Esophagus squamous epithelium (tissue), 5 donors: ENCODE data around the gene OR2C3. TPM values are rescaled to one million over a fixed set of nuclear protein-coding genes. Genes with fewer than 3 reads are reported as not detected.

Source experiments
- DNase-seq: peaks from one replicate; lab custom pipeline; 2025; lab: John Stamatoyannopoulos, UW
- H3K27ac ChIP-seq, 4 donors: fragments of 200-600 bp; sonication (generic); one replicate each; pipeline ENCODE4 v1.5.1; 2016 to 2019; ENCODE audit warnings: mild to moderate bottlenecking in 1 of 4
- H3K27me3 ChIP-seq, 4 donors: fragments of 200-600 bp; sonication (generic); 1 replicate in 3 of 4; 2 replicates in 1 of 4; pipeline versions ENCODE4 v1.5.1 to v1.6.0; 2017 to 2021; ENCODE audit warnings: antibody characterized with exemption in 1 of 4
- H3K36me3 ChIP-seq, 3 donors: fragments of 200-600 bp; sonication (generic); one replicate each; pipeline ENCODE4 v1.5.1; 2016 to 2019
- H3K4me1 ChIP-seq, 3 donors: fragments of 200-600 bp; sonication (generic); one replicate each; pipeline ENCODE4 v1.5.1; 2017 to 2019
- H3K4me3 ChIP-seq, 4 donors: fragments of 200-600 bp; sonication (generic); 1 replicate in 3 of 4; 2 replicates in 1 of 4; pipeline ENCODE4 v1.5.1; 2016 to 2019; ENCODE audit warnings: mild to moderate bottlenecking in 2 of 4, moderate library complexity in 1 of 4
- H3K9me3 ChIP-seq, 3 donors: fragments of 200-600 bp; sonication (generic); one replicate each; pipeline ENCODE4 v1.5.1; 2016 to 2019
- POLR2A ChIP-seq, 4 donors: fragments of 450-650 bp; IDR thresholded peaks; one replicate each; pipeline ENCODE4 v1.6.1; 2017; ENCODE audit warnings: antibody characterized with exemption in 4 of 4, mild to moderate bottlenecking in 4 of 4, moderate library complexity in 3 of 4
- whole genome bisulfite sequencing, 2 donors: methylation state at CpG; one replicate each; pipeline ENCODE4 v1.1.5; 2018; 5-methylcytosine and 5-hydroxymethylcytosine counted together
- intact Hi-C: fragments of 100-400 bp; cut with DNase I; formaldehyde crosslinking; loops from one replicate; pipeline ENCODE4 v1.15.0; 2022
- total RNA-seq, 4 donors: library from RNA; depleted of rRNA; stranded (reverse); fragments of >200 nt; gene quantifications; one replicate each; pipeline ENCODE4 v1.1.0, GENCODE V29; 2016
- TF ChIP-seq, protein P1 (sequence below), 6 experiments: fragments of 450-650 bp in 4 of 6; fragments of 200-600 bp in 2 of 6; sonication (generic) in 2 of 6; IDR thresholded peaks; one replicate each; pipeline ENCODE4 v1.5.1; 2016 to 2019; ENCODE audit warnings: antibody characterized with exemption in 6 of 6, mild to moderate bottlenecking in 4 of 6, moderate library complexity in 4 of 6
- donor health status: DM: yes; HTN: yes; CAD: no.

Gene OR2C3
- total RNA-seq, 4 donors from 2014 or later, result not detected

DNA sequence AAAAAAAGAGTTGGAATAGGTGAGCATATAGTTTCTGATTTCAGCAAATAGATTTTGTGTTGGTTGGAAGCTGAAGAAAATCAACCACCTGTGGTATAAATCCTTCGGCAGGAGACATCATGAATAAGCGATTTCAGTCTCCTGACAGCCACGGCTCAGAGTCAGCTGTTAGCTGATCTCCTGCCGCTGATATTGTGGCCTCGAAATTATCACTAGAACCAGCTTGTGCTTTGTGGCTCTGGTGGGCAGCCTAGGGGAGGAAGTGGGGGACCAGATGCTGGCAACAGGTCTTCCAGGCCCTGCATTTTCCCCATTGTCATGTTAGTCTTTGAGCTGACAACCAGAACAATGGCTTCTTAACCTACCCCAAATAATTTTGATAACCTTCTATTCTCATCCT lies 11.9 kb upstream of the OR2C3 start:
- Histone ChIP-seq H3K27ac (no peak overlapping the region), H3K4me1 (no peaks in the 10 kb centered on the region), H3K27me3 (no peaks in the 10 kb centered on the region), H3K9me3 (no peaks in the 10 kb centered on the region), H3K36me3 (no peaks in the 10 kb centered on the region), H3K4me3 (no peak overlapping the region)
- intact Hi-C loops, result no loop called here
- WGBS, 2 donors, result 63 to 66% methylated on average over 5 of the region's 5 CpGs
- TF ChIP-seq, protein P1, sequence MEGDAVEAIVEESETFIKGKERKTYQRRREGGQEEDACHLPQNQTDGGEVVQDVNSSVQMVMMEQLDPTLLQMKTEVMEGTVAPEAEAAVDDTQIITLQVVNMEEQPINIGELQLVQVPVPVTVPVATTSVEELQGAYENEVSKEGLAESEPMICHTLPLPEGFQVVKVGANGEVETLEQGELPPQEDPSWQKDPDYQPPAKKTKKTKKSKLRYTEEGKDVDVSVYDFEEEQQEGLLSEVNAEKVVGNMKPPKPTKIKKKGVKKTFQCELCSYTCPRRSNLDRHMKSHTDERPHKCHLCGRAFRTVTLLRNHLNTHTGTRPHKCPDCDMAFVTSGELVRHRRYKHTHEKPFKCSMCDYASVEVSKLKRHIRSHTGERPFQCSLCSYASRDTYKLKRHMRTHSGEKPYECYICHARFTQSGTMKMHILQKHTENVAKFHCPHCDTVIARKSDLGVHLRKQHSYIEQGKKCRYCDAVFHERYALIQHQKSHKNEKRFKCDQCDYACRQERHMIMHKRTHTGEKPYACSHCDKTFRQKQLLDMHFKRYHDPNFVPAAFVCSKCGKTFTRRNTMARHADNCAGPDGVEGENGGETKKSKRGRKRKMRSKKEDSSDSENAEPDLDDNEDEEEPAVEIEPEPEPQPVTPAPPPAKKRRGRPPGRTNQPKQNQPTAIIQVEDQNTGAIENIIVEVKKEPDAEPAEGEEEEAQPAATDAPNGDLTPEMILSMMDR (IDR thresholded peaks at IDR 0.05), result no peak
- TF ChIP-seq POLR2A (IDR thresholded peaks at IDR 0.05), result no peak
- no peak for DNase-seq

DNA sequence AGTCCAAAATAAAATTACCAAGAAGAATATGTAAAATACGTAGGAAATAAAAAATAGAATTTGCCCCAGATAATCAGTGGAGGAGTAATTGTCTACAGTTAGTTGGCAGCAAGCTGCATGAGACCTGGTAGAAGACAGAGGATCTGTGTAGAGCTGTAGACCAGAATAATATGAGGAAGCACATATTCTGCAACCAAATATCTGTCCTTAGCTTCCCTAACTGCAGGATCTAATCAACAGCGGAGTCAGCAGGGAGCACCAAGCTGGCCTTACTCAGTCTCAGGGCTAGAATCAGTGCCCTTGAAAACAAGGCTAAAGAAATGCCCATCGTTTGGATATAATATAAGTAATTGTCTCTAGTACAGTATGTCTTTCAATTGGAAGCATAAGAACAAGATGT lies 6.6 kb upstream of the OR2C3 start:
- no peaks in the 10 kb centered on the region for H3K27me3 ChIP-seq
- no peak for DNase-seq
- H3K27ac ChIP-seq, result no peak overlapping the region
- WGBS, 2 donors, result 44 to 57% methylated on average over 3 of the region's 3 CpGs
- no peak overlapping the region for H3K4me3 ChIP-seq
- no peaks in the 10 kb centered on the region for H3K9me3 ChIP-seq
- no peaks in the 10 kb centered on the region for H3K36me3 ChIP-seq
- H3K4me1 ChIP-seq, result no peaks in the 10 kb centered on the region
- TF ChIP-seq, protein P1 (IDR thresholded peaks at IDR 0.05), result no peak
- no peak for TF ChIP-seq POLR2A (IDR thresholded peaks at IDR 0.05)
- intact Hi-C loops, result no loop called here

DNA sequence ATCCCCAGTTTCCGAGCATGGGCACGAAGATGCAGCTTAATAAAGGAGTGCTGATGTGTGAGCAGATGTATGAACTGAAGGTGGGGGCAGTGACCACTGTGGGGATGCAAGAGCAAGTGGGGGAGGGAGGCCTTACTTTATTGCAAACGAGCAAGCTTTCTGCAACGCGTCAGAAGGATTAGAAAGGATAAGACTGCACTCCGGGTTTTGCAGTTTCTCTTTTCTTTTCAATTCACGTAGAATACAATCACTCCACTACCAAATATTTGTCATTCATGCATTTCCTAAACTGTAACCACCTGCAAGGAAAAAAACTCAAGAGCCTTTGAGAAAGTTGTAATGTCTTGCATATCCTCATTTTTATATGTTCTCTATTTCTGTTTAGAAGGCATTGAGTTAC lies 4.3 kb upstream of the OR2C3 start:
- intact Hi-C loops, result no loop called here
- Histone ChIP-seq H3K27ac (no peak overlapping the region), H3K4me1 (no peaks in the 10 kb centered on the region), H3K9me3 (no peaks in the 10 kb centered on the region), H3K4me3 (no peak overlapping the region), H3K27me3 (no peaks in the 10 kb centered on the region), H3K36me3 (no peaks in the 10 kb centered on the region)
- WGBS, 2 donors, result 24 to 25% methylated on average over 7 of the region's 7 CpGs
- TF ChIP-seq, protein P1 (IDR thresholded peaks at IDR 0.05), result no peak
- no peak for TF ChIP-seq POLR2A (IDR thresholded peaks at IDR 0.05)
- DNase-seq, result no peak

DNA sequence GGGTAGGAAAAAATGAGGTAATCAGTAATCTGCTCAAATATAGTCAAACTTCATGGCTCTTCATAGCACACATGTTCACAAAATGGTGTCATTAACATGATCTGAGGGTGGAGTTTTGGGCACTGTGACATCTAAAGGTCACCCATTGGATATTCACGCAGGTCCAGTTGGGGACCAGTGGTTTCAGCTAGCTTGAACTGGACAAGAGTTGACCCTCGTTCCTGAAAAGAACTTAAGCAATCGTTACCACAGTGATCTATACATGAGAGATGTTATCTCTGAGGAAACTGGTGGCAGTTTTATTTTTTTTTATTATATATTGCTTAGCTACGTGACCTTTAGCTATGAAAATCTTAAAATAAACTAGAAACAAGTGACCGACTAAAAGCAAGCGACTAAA lies 3.0 kb upstream of the OR2C3 start:
- Histone ChIP-seq H3K27ac (no peak overlapping the region), H3K4me1 (no peaks in the 10 kb centered on the region), H3K36me3 (no peaks in the 10 kb centered on the region), H3K4me3 (no peak overlapping the region), H3K9me3 (no peaks in the 10 kb centered on the region), H3K27me3 (no peaks in the 10 kb centered on the region)
- intact Hi-C loops, result no loop called here
- 51 to 71% methylated on average over 6 of the region's 6 CpGs for WGBS, 2 donors
- DNase-seq, result no peak
- no peak for TF ChIP-seq POLR2A (IDR thresholded peaks at IDR 0.05)
- TF ChIP-seq, protein P1 (IDR thresholded peaks at IDR 0.05), result no peak

DNA sequence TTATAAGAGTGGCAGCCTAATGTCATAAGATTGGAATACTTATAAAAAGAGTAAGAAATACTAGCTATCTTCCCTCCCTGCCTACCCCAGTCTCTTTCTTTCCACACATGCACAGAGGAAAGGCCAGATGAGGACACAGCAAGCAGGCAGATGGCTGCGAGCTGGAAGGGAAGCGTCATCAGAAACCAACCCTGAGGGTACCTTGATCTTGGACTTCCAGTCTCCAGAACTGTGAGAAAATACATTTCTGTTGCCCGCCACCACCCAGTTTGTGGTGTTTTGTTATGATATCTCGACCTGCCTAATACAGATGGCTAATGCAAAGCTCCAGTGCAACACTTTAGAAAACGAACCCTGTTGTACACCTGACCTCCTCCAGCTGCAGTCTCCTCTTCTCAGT lies 2.3 kb upstream of the OR2C3 start:
- TF ChIP-seq, protein P1 (IDR thresholded peaks at IDR 0.05), result no peak
- no peak for TF ChIP-seq POLR2A (IDR thresholded peaks at IDR 0.05)
- no peaks in the 10 kb centered on the region for H3K27me3 ChIP-seq
- intact Hi-C loops, result no loop called here
- 60 to 70% methylated on average over 5 of the region's 5 CpGs for WGBS, 2 donors
- no peak overlapping the region for H3K4me3 ChIP-seq
- no peaks in the 10 kb centered on the region for H3K9me3 ChIP-seq
- no peaks in the 10 kb centered on the region for H3K36me3 ChIP-seq
- no peaks in the 10 kb centered on the region for H3K4me1 ChIP-seq
- no peak for DNase-seq
- no peak overlapping the region for H3K27ac ChIP-seq
